GM18519 (cell line): Measurements from ENCODE around the gene SLC13A5.

Experiments used
- ATAC-seq: cut with Tn5 transposase; IDR thresholded peaks from one replicate; pipeline ENCODE4 v1.9.1; 2021; ENCODE audit warnings: mild to moderate bottlenecking, moderate library complexity; ENCODE audit not compliant: unreplicated experiment, low FRiP score

The SLC13A5 gene

DNA sequence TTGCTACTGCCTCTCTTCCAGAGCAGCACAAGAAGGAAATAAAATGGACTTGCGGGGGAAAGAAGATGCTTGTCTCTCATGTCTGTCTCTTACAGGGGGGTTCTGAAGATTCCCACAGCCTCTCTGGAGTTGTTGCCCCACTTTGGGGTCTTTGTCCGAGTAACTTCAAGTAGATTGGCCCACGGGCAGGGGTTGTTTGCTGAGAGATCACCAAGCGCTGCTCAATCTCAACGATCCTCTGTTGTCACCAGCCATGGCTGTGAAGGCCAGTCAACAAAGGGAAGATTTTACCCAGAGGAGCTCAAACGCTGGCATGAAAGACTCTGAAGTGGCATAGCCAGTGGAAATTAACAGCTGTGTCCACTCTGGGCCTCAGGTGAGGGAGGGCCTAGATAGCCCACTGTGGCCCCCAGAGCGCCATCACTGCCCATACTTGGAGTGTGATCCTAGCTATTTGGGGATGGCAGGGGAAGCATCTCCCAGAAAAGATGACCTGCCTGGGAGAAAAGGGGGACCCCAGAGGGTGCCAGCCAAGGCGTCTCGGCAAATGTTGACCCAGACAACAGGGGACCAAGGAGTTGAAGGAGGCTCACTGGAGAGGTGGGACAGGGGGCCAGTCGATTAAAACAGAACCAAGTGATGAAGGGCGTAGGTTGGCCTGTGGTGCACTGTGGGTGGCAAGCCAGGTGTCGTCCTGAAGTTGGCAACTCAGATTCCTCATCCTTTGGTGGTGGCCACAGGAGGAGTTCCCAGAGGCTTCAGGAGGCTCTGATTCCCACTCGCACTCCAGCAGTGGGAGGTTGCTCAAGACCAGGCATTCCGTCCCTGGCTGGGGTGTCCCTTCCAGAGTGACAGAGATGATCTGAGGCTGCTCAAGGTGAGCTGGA is 28.0 kb downstream of the SLC13A5 start:
- no peak for ATAC-seq

DNA sequence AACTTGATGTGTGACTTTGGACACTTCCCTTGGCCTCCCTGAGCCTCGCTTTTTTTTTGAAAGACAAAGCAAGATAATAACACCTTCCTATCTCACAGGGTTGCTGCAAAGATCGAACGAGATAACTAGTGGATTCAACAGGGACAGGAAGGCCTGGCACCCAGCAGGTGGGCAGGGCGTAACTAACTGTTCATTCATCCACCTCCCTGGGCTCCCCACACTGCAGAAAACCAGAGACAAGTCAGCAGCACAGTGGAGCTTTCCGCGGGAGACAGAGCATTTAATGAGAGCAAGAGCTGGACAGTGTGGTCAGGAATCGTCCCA is 28.7 kb downstream of the SLC13A5 start:
- no peak for ATAC-seq

DNA sequence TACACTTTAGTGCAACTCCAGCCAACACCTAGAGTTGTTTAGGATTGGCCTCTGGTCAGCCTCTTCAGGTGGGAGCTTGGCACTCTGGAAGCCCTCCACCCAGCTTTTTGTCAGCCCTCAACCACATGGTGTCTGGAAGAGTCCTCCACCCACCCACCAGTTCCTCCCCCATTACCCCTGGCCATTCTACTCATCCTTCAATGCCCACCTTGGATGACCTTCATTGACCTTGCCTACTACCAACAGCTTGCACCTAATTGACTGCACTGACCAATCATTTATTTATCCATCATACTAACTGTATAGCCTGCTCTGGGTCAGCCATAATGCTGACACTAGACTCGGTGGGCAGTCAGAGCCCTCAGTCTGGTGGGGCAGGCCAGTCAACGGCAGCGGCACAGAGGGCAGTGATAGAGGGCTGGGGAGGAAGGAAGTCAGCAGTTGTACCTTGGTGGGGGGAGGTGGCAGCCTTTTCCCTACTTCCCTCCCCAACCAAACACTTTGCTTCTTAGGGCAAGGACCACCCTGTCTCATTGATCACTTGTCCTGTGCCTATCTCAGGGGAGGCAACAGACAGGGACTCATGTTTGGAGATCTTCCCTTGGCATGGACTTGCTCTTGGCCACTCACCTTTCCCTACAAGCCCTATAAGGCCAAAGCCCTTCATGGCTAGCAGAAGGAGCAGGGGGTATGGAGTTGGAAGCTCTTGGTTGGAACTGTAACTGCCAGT is 29.3 kb downstream of the SLC13A5 start:
- no peak for ATAC-seq

DNA sequence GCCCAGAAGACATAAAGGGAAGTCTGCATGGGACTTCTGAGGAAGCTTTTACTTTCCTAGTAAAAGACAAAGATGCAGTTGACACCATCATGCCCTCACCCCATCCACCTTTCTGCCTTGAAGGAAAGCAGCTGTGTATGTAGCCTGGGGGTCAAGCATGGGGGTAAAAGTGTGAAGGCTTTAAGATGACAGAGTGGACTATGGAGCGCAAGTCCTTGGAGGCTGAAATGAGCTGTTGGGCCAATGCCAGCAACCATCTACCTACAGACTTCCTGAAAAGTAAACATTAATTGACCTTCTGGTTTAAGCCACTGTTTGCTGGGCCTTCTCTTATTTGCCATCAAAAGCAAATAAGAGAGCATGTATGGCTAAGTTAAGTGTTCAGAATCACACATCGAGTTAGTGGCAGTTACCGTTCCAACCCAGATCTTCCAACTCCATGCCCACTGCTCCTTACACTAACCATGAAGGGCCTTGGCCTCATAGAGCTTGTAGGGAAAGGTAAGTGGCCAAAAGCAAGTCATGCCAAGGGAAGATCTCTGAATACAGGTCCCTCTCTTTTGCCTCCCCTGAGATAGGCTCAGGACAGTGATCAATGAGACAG is 30.0 kb downstream of the SLC13A5 start:
- no peak for ATAC-seq

DNA sequence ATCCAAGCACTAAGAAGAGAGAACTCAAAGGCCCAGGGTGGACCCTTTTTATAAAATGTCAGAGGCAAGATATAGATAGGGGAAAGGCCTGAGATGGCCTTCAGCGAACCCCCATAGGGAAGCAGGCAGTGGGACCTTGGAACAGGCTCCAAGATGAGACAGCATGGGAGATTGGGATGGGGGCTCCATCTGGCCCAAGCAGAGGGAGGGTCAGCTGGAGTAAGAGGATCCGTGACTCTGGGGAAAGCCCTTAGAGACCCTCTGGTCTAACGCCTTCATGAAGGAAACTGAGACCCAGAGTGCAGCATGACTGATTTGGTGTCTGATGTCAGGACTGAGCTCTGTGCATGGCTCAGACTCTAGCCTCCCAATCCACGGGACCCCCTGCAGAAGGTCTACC is 30.8 kb downstream of the SLC13A5 start:
- no peak for ATAC-seq

DNA sequence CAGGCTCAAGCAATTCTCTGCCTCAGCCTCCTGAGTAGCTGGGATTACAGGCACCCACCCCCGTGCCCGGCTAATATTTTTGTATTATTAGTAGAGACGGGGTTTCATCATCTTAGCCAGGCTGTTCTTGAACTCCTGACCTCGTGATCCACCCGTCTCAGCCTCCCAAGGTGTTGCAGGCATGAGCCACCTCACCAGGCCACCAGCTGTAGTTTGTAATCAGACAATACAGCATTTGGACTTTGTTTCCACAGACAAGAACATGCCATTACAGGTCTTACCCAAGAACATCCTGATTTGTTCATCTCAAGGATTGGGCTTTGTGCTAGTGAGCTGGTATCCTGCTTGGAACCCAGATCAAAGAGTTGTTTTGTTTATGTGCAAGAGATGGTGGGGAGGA is 31.5 kb downstream of the SLC13A5 start:
- ATAC-seq = no peak

DNA sequence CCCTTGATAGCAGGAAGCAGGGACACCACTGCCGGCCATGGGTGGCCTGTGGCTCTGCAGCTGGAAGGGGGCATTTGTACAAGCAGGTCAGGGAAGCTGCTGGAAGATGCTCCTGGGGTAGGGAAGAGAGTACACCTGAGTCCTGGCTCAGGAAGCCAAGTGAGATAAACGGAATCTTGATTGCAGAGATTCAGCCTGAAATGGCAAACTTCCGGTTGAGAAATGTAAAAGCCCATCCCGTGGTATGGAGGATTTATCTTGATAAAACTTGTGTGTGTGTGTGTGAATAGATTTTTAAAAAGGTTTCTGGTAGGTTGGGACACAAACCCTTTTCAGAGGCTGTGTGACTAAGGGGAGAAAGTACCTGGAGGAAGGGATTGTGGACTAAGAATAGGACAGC is 32.0 kb downstream of the SLC13A5 start:
- ATAC-seq = no peak

DNA sequence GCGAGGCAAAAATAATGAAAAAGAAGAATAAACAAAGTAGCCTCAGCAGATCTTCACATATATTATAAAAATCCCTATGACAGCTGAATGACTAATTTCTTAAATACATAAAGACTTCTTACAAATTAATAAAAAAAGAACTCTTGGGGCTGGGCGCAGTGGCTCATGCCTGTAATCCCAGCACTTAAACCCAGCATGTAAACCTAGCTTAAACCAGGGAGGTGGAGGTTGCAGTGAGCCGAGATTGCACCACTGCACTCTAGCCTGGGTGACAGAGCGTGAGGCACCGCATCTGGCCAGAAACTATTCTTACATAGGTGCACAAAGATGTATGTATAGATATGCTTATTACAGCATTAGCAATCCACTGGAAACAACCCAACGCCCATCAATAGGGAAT is 33.9 kb downstream of the SLC13A5 start:
- no peak for ATAC-seq

DNA sequence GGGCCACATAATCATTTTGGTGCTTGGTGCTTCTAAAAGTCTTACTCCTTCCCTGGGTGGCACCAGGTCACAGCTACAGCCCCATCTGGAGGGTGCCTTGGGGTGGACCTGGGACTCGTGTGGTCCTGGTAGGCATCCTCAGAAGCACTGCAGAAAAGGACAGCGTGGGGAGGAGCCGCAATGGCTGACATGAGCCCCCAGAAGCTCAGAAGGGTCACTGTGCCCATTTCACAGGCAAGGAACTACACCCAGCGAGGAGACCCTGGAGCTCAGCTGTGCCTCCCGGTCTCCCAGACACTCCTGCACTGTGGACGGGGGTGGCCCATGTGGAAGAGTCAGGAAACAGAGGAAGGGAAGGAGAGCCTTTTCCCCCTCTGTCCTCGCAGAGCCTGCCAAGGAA is 35.2 kb downstream of the SLC13A5 start:
- no peak for ATAC-seq

DNA sequence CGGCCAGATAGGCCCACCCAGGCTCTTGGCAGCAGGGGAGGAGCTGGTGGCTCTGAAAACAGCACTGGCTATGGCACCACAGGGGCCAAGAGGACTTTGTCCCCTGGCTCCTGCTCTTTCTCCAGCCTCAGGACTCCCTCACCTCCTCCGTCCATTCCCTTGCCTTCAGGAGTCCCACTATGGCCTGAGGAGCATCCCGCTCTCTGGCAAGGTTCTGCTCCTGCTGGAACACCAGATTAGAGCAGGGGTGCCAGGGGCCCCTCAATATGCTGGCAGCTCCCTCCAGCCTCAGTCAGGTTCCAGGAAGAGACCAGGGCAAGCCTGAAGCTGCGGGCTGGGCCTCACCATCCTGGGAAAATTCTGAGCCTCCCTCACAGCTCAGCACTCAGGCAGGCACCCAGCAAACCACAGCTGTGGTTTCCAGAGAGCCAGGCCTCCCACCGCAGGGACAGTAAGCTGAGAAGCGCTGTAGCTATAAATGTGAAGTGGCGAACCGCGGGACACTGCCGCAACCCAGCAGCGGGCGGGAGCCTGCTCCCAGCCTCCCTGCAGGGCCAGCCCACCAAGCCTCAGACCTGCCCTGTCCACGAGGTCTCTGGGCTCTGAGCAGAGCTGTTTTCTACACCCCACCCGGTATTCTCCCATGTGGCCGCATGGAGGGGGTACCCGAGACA is 35.9 kb downstream of the SLC13A5 start:
- ATAC-seq = no peak

DNA sequence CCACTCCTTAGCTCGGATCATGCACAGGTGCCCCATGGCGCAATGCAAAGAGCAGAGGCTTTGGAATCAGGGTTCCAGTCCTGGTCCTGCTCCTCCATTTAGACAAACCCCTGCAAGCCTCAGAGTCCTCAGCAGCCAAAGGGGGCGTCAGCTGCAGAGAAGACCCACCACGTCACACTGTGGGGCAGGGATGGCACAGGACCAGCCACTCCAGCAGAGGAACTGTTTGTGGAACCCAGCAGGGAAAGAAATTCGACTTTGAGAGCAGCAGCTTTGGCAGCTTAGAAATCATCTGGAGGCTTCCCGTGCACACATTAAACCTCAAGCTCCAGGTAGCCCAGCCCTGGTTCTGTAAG is 36.4 kb downstream of the SLC13A5 start:
- no peak for ATAC-seq

DNA sequence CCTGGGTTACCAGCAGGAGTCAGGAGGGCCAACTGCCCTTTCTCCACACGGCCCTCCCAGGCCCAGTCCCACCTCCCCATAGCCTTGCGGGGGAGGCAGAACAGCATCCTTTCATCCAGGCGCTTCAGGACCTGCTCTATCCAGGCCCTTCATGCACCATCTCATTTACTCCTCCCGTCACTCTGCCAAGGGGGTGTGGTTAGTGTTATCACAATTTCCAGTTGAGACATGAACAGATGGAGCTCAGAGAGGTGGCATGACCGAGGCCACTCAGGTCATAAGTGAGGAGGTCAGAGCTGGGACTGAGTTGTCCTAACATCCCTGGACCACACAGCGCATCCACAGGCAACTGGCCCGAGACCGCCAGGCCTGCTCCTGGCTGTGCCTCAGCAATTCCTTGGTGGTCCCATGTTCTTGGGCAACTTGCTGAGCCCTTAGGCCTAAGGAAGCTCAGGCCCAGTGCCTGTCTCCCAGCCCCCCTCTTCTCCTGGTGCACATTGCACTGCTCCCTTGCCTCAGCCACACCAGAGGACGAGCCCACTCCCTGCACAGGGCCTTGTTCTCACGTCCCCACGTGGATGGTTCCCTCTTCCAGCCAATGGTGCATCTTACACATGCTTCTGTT is 37.9 kb downstream of the SLC13A5 start:
- no peak for ATAC-seq

DNA sequence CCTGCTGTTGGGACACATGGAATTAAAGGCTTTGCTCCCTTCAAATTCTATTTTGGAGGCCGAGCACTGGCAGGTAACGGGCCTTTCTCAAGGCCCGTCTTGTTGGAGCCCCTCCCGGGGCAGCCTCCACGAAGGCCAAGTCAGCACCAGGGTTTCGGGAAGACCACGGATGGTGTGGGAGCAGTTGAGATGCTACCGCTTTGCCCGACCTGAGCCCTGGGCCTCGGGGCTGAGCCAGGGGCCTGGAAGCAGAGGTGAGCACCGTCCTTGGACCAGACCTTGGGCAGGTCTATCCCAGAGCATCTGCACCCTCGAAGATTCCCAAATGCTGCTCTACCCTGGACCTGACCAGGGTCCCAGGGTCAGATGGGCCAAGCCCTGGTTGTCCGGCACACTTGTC is 38.6 kb downstream of the SLC13A5 start:
- no peak for ATAC-seq

DNA sequence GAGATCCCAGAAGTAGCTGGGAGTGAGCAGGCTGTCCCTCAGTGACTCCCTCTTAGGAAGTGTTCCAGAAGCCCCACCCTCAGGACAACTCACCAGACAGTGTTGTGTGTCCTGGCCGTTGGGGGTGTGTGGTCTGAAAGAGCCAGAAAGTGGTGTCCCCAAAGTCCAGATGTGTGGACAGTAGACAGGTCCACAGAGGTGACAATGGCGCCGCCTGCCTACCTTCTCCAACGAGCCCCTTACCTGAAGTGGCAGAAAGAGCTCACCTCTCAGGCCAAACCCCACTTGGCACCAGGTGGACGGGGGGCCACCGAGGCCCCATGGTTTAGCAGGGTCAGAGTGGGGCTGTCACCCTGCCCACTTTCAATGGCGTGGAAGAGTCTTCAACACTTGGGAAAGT is 41.7 kb downstream of the SLC13A5 start:
- no peak for ATAC-seq

DNA sequence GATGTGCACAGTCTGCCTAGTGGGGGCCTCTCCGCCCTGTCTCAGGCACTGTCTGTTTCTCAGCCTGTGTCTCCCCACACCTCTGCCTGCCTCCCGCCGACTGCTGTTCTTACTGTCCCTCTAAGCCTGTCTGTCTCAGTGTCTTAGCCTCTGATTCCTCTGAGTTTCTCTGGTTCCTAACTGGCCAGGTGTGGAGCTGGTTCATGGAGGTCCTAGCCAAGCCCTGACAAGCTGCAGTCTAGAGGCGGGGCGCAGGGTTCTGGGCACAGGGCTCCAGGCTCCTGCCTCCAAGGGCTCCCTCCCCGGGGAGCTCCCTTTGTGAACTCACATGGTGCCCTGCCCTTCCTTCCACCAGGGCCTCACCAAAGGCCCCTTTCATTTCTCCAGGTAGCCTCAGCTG is 42.2 kb downstream of the SLC13A5 start:
- no peak for ATAC-seq

DNA sequence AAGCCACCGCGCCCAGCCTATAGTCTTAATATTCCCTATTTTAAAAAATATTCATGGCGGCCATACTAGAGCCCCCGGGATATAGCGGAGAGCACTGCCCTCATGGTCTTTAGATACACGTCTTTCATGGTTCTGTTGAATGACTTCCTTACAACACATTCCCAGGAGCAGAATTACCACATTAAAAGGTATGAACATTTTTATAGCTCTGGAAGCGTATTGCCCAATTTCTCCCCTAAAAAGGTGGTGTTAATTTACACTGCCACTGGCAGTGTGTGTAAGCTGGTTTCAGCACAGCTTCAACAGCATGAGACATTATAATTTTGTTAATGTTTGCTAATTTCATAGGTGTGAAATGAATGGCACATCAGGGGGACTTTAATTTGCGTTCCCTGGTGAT is 42.6 kb downstream of the SLC13A5 start:
- ATAC-seq = no peak

DNA sequence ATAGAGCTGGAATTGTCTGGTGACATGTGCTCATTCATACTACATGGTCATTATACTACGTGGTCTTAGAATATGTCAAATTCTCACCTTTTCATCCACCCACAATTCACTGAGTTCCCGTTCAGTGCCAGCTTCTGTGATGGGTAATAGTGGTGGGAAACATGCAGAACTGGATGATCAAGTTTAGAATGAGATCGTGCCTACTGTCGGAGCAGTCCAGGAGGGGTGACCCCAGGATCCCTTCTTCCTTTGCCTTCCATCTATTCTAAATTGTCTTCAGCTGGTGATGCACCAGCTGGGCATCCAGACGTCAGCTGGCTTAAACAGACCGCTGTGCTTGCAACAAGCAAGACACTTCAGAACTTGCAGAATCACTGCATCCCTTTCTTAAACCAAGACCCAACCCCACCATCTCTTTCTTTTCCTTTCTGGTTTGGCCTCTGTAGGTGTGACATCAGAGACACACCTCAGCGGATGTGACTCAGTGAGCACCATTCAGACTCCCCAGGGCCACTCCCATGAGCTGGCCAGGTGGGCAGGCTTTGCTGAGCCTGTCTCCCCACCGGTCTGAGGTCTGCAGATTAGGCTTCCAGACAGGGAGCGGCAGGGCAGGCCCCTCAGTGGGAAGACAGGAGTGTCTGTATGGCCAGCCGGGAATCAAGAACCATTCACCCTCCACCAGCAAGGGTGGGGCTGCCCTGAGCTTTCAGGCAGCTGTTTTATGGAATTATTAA is 43.5 kb downstream of the SLC13A5 start:
- ATAC-seq = no peak

DNA sequence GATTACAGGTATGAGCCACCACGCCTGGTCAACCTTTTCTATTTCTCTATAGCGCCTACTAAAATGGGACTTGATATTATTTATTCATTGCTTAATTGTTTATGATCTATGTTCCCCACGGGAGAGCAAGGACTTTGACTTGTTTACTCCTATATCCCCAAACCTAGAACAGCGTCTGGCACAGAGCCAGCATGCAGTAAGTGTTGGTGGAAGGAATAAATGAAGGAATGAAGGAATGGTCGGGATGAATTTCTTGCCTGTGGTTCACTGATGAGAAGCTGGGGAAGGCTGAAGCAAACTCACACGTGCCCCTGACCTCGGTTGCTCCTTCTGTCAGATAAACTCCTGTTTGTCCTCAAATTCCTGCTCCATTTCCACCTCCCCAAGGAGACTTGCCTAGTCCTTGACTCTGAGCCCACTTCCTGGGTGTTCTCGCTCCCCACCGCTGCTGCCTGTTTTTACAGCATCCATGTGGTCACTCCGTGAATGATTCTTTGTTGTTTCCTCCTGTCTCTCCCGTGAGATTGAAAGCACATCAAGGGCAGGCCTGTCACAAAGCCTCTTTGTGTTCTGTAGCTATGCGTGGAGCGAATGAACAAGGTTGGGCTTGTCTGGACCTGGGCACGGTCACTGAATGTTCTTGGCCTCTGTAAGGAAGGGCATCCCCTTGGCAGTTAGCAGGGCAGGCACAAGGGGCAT is 44.3 kb downstream of the SLC13A5 start:
- ATAC-seq = no peak

DNA sequence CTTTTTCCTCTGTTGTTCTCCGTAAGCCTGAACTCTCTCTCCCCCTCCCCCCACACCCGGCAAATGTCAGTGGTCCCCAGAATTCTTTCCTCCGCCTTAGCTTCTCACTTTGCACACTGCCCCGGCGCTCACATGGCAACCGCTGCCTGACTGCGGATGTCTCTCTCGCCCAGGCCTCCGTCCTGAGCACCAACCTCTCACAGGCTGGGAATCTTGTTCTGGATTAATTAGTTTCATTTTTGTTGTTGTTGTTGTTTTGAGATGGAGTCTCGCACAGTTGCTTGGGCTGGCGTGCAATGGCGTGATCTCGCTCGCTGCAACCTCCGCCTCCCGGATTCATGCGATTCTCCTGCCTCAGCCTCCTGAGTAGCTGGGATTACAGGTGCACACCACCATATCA is 45.0 kb downstream of the SLC13A5 start:
- no peak for ATAC-seq

DNA sequence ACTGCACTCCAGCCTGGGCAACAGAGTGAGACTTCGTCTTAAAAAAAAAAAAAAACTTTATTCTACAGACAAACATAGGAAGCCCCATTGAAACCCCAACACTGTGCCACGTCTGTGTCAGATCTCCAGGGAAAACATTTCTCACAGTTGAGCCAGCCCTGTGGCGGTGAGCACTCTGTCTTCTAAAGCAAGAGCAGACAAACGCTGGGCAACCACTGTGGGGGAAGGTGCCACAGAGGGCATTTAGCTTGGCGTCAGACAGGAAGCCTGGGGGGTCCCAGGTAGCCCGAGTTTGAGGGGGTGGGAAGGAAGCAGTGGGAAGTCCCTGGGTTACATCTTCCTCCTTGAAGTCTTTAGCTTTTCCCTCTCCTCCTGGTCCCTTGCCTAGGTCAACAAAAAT is 45.7 kb downstream of the SLC13A5 start:
- ATAC-seq = no peak
